Heart right ventricle (tissue), 16 donors: ENCODE results near the gene NPAS1. TPM values are rescaled to one million over a fixed set of nuclear protein-coding genes. Genes with fewer than 3 reads are reported as not detected.

Experiments used
- ATAC-seq, 8 donors: fragments of 200-7000 bp; cut with Tn5 transposase; one replicate each; pipeline ENCODE4 v1.9.1; 2020; ENCODE audit warnings: mild to moderate bottlenecking in 8 of 8, moderate library complexity in 8 of 8, moderate number of reproducible peaks in 1 of 8
- DNase-seq, 2 donors: peaks; one replicate each; pipeline ENCODE4 v3.0.0-alpha.2; 2020
- H3K27ac ChIP-seq, 10 donors: fragments of 200-600 bp; sonication (generic) in 2 of 10; one replicate each; pipeline versions ENCODE4 v1.5.0 to v1.8.0; 2020 to 2022; ENCODE audit warnings: mild to moderate bottlenecking in 3 of 10
- H3K27me3 ChIP-seq, 7 donors: fragments of 200-600 bp; one replicate each; pipeline ENCODE4 v1.8.0; 2021 to 2022; ENCODE audit warnings: mild to moderate bottlenecking in 2 of 7
- H3K36me3 ChIP-seq, 9 donors: fragments of 200-600 bp; sonication (generic) in 1 of 9; one replicate each; pipeline versions ENCODE4 v1.5.0 to v1.8.0; 2020 to 2022; ENCODE audit warnings: mild to moderate bottlenecking in 2 of 9
- H3K4me1 ChIP-seq, 9 donors: fragments of 200-600 bp; sonication (generic) in 1 of 9; one replicate each; pipeline versions ENCODE4 v1.5.0 to v1.8.0; 2020 to 2022; ENCODE audit warnings: mild to moderate bottlenecking in 4 of 9
- H3K4me3 ChIP-seq, 10 donors: fragments of 200-600 bp; sonication (generic) in 2 of 10; one replicate each; pipeline versions ENCODE4 v1.5.0 to v1.8.0; 2020 to 2022; ENCODE audit warnings: mild to moderate bottlenecking in 7 of 10, moderate library complexity in 2 of 10
- H3K9me3 ChIP-seq, 11 donors: fragments of 200-600 bp in 10 of 11; sonication (generic) in 2 of 11; one replicate each; pipeline versions ENCODE4 v1.5.0 to v1.8.0; 2013 to 2022; ENCODE audit warnings: mild to moderate bottlenecking in 2 of 11, control low read depth in 1 of 11, moderate library complexity in 1 of 11
- CTCF ChIP-seq, 9 donors: fragments of 200-600 bp; sonication (generic) in 2 of 9; IDR thresholded peaks; one replicate each; pipeline versions ENCODE4 v1.5.0 to v1.8.0; 2021 to 2022; ENCODE audit warnings: antibody characterized with exemption in 9 of 9, mild to moderate bottlenecking in 5 of 9, moderate library complexity in 1 of 9
- WGBS, 2 donors: extraction: QIAGEN DNeasy Blood & Tissue Kit; methylation state at CpG; one replicate each; pipeline ENCODE4 v1.1.7; 2013; ENCODE audit warnings: inconsistent platforms in 1 of 2; 5-methylcytosine and 5-hydroxymethylcytosine counted together
- intact Hi-C, 10 donors: fragments of 100-400 bp; cut with DNase I; formaldehyde crosslinking; loops; one replicate each; pipeline versions ENCODE4 v1.11.1 to v1.14.2; 2022
- polyA plus RNA-seq, 2 donors: library from polyadenylated mRNA; stranded (reverse); fragments of 200-250 nt; gene quantifications; one replicate each; pipeline ENCODE4 v1.2.3, GENCODE V29; 2013
- total RNA-seq, 10 donors: library from RNA; stranded (reverse); fragmentation: NEBNext Ultra II Directional in 3 of 10; extraction: Animal tissue kit (Norgen Biotek cat#: 25700) in 3 of 10; gene quantifications; one replicate each; pipeline versions ENCODE4 v1.2.1 to v1.2.4, GENCODE V29; 2021 to 2023
- donor health status: Arrhythmogenic right ventricular cardiomyopathy.
- donor health status: ischemic (EF 13 %, LVEDD 7.1; RV severe dilation, severe dysfunction).
- donor health status: healthy with polysubstance abuse.
- donor health status: DM: no; HTN: yes; CAD: no.
- donor health status: DM: no; HTN: no; CAD: no.
- donor health status: ischemic (EF 25% LVEDD 6.9; RV normal size, moderate dysfunction).
- donor health status: ischemic (EF 25% LVEDD 5.7; RV mildly dilated, moderate dysfunction).
- donor health status: healthy.
- donor health status: DM: yes; HTN: yes; CAD: no.
- donor health status: Ischemic cardiomyopathy.
- donor health status: ischemic (EF 35%, LVEDD 5.7; RV mildly dilated, moderate dysfunction).
- donor health status: nonischemic (EF 11% LVEDD 7.7; RV severe dilation, severe dysfunction).
- donor health status: DM: yes; HTN: yes; CAD: no.
- donor health status: PGD.
- donor health status: ischemic (EF 29% LVEDD 5.4; RV normal size, mild dysfunction).
- donor health status: nonischemic (EF 23%, LVEDD 6.1; RV moderate dilation, normal function).

Gene NPAS1
- total and polyA plus RNA-seq, 12 donors = 0.17 to 1.3 (median 0.40) TPM; not detected in 2

GRCh38 chr19:47021536-47022139, 2.0 kb downstream of the NPAS1 start:
- H3K4me3 ChIP-seq = peak overlapping the region in 7 of 10 donors; percentile 12 to 49 (median 38)
- intact Hi-C loops = no loop called here
- DNase-seq (no peak), ATAC-seq (peak in 1 of 8 donors; percentile 12)
- no peaks in the 10 kb centered on the region for H3K36me3 ChIP-seq
- H3K9me3 ChIP-seq = no peaks in the 10 kb centered on the region
- H3K27me3 ChIP-seq = peaks cover 20 to 87% (median 63%) of the 10 kb centered on the region in 7 donors
- 6 to 8% methylated on average over 50 of the region's 50 CpGs for WGBS, 2 donors
- no peak for TF ChIP-seq CTCF (IDR thresholded peaks at IDR 0.05)
- no peak overlapping the region for H3K27ac ChIP-seq
- peaks cover 10 to 35% (median 18%) of the 10 kb centered on the region in 9 donors for H3K4me1 ChIP-seq

GRCh38 chr19:47022140-47022536, 2.5 kb downstream of the NPAS1 start:
- ATAC-seq (no peak), DNase-seq (no peak)
- TF ChIP-seq CTCF (IDR thresholded peaks at IDR 0.05) = no peak
- Histone ChIP-seq H3K27ac (no peak overlapping the region), H3K4me3 (no peak overlapping the region), H3K4me1 (peaks cover 10 to 35% (median 18%) of the 10 kb centered on the region in 9 donors), H3K36me3 (no peaks in the 10 kb centered on the region), H3K27me3 (peaks cover 20 to 92% (median 67%) of the 10 kb centered on the region in 7 donors), H3K9me3 (no peaks in the 10 kb centered on the region)
- whole genome bisulfite sequencing, 2 donors = 37 to 39% methylated on average over 12 to 14 of the region's 14 CpGs
- intact Hi-C loops = no loop called here

- DNase-seq = no peak
- H3K36me3 ChIP-seq = no peaks in the 10 kb centered on the region
- H3K4me3 ChIP-seq = no peak overlapping the region
- peaks cover 20 to 95% (median 69%) of the 10 kb centered on the region in 7 donors for H3K27me3 ChIP-seq
- H3K9me3 ChIP-seq = no peaks in the 10 kb centered on the region
- no peak overlapping the region for H3K27ac ChIP-seq
- peaks cover 10 to 35% (median 18%) of the 10 kb centered on the region in 9 donors for H3K4me1 ChIP-seq
- WGBS, 2 donors = 12 to 16% methylated on average over 33 of the region's 33 CpGs
- no peak for ATAC-seq
- TF ChIP-seq CTCF (IDR thresholded peaks at IDR 0.05) = no peak
- intact Hi-C loops = no loop called here
Measured at GRCh38 chr19:47022541-47023447, 3.2 kb downstream of the NPAS1 start.

- no peak for TF ChIP-seq CTCF (IDR thresholded peaks at IDR 0.05)
- 39 to 47% methylated on average over 7 of the region's 7 CpGs for WGBS, 2 donors
- Histone ChIP-seq H3K4me1 (peaks cover 10 to 37% (median 18%) of the 10 kb centered on the region in 9 donors), H3K27me3 (peaks cover 20 to 96% (median 75%) of the 10 kb centered on the region in 7 donors), H3K9me3 (no peaks in the 10 kb centered on the region), H3K4me3 (no peak overlapping the region), H3K27ac (no peak overlapping the region), H3K36me3 (no peaks in the 10 kb centered on the region)
- no peak for DNase-seq
- intact Hi-C loops = no loop called here
- ATAC-seq = peak in 1 of 8 donors; percentile 20
Measured at GRCh38 chr19:47023448-47023794, 3.8 kb downstream of the NPAS1 start.
